ENCODE results near the gene GUK1.
"Not testable (repeated sequence)": the region's sequence is repeated elsewhere in the genome, so short reads cannot be mapped to it uniquely, and the experiment has no call there.

Gene GUK1

DNA sequence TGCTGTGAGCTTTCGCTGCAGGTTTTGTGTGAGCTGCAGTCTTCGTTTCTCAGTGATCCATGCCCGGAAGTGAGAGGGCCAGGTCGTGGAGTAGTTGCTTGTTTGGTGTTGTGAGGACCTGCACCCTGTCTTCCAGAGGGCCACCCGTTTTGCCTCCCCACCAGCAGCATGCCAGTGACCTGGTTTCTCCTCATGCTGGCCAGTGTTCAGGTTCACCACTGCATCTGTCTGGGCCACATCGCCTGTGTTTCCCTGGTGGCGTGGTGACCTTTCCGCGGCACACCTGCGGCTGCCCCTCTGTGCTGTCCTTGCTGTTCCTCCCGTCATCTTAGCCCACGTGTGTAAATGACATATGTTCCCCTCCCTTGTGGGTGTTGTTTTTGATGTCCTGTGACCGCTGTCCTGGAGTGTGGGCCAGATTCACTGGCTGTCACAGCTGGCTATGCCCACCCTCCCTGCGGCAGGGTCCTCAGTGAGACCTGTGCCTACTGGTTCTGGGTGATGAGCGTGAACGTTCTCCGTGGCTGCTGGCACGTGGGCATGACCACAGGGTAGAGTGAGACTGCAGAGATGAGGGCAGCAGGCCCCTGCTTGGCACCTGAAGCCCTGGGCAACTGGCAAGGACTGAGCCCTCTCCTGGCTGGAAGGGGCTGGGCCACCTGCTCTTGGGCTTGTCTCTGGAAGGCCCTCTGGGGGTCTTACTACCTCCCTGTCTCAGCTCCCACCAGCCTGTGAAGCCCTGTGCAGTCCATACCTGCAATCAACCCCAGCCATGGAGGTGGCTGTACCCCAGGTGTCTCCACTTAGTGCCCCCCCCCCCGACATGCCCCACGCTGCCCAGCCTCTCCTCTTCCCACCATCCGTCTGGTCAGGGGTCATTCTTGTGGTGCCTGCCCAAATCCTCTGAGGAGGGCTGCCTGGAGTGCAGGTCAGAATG is 32.8 kb downstream of the GUK1 start:
- Histone ChIP-seq H3K27me3 (ENCODE audit: control insufficient read depth in 3 of 3, insufficient read depth in 3 of 3, low read depth in 1 of 3, low read length in 3 of 3) (no peaks in the 10 kb centered on the region), H3K9ac (ENCODE audit: low read depth, low read length, poor library complexity) (peak overlapping the region; percentile 77), H3K9me3 (replicated peaks in 1 of 2; ENCODE audit: control insufficient read depth in 2 of 2, insufficient read depth in 1 of 2, low read depth in 1 of 2, low read length in 2 of 2) (no peaks in the 10 kb centered on the region), H2AFZ (ENCODE audit: low read length) (no peak overlapping the region), H2BK5ac (ENCODE audit: low read length) (no peak overlapping the region), H2BK120ac (ENCODE audit: low read depth, low read length) (no peak overlapping the region), H4K91ac (ENCODE audit: low read depth, low read length, poor library complexity) (no peak overlapping the region), H4K8ac (ENCODE audit: low read depth, low read length) (no peak overlapping the region), H3K4ac (ENCODE audit: low read length) (no peak overlapping the region), H3K4me1 (ENCODE audit: control insufficient read depth in 2 of 2, insufficient read depth in 1 of 2, low read depth in 1 of 2, low read length in 2 of 2) (no peaks in the 10 kb centered on the region), H3K23ac (ENCODE audit: low read depth, low read length, poor library complexity) (peak overlapping the region; percentile 55), H2BK15ac (ENCODE audit: low read length) (peak overlapping the region; percentile 26), H3K27ac (replicated peaks; ENCODE audit: low read length) (no peak overlapping the region), H3K18ac (ENCODE audit: low read length) (peak overlapping the region; percentile 48), H3K14ac (ENCODE audit: low read length) (peak overlapping the region; percentile 38), H2BK12ac (ENCODE audit: low read length) (no peak overlapping the region), H3K4me2 (ENCODE audit: insufficient read depth, low read length, poor library complexity, severe bottlenecking) (no peak overlapping the region), H3K36me3 (replicated peaks in 1 of 2; ENCODE audit: control insufficient read depth in 2 of 2, insufficient read depth in 2 of 2, low read length in 2 of 2) (peaks cover 2 to 23% of the 10 kb centered on the region in 2 donors), H3K4me3 (ENCODE audit: low read length in 2 of 2) (no peak overlapping the region), H2AK5ac (ENCODE audit: low read depth, low read length) (no peak overlapping the region), H3K79me1 (ENCODE audit: low read depth, low read length) (peaks cover 24% of the 10 kb centered on the region)
- no CpG with 5 or more reads among the region's 21 CpGs for WGBS, 2 donors (ENCODE audit: extremely low coverage in 2 of 2, insufficient read length in 2 of 2, insufficient replicate concordance in 1 of 2)
- DNase-seq (ENCODE audit: low spot score) = no peak

- peak overlapping the region; percentile 67 for H2BK15ac ChIP-seq (ENCODE audit: low read length)
- peak overlapping the region; percentile 80 for H3K18ac ChIP-seq (ENCODE audit: low read length)
- H2BK120ac ChIP-seq (ENCODE audit: low read depth, low read length); H3K4me1 ChIP-seq (ENCODE audit: control insufficient read depth in 2 of 2, insufficient read depth in 1 of 2, low read depth in 1 of 2, low read length in 2 of 2); H4K91ac ChIP-seq (ENCODE audit: low read depth, low read length, poor library complexity); H4K8ac ChIP-seq (ENCODE audit: low read depth, low read length); H3K27ac ChIP-seq (replicated peaks; ENCODE audit: low read length); H3K9me3 ChIP-seq (replicated peaks in 1 of 2; ENCODE audit: control insufficient read depth in 2 of 2, insufficient read depth in 1 of 2, low read depth in 1 of 2, low read length in 2 of 2); H2AFZ ChIP-seq (ENCODE audit: low read length); H3K27me3 ChIP-seq (ENCODE audit: control insufficient read depth in 3 of 3, insufficient read depth in 3 of 3, low read depth in 1 of 3, low read length in 3 of 3); H3K4ac ChIP-seq (ENCODE audit: low read length); DNase-seq (ENCODE audit: low spot score); H3K4me2 ChIP-seq (ENCODE audit: insufficient read depth, low read length, poor library complexity, severe bottlenecking): not testable (repeated sequence)
- no CpG with 5 or more reads among the region's 69 CpGs for WGBS, 2 donors (ENCODE audit: extremely low coverage in 2 of 2, insufficient read length in 2 of 2, insufficient replicate concordance in 1 of 2)
- H3K79me1 ChIP-seq (ENCODE audit: low read depth, low read length) = peaks cover 24% of the 10 kb centered on the region
- H3K4me3 ChIP-seq (ENCODE audit: low read length in 2 of 2) = peak overlapping the region in 1 of 2 donors; percentile 47
- H3K36me3 ChIP-seq (replicated peaks in 1 of 2; ENCODE audit: control insufficient read depth in 2 of 2, insufficient read depth in 2 of 2, low read length in 2 of 2) = peaks cover 2 to 25% of the 10 kb centered on the region in 2 donors
- H2BK5ac ChIP-seq (ENCODE audit: low read length) = peak overlapping the region; percentile 35
- peak overlapping the region; percentile 84 for H2BK12ac ChIP-seq (ENCODE audit: low read length)
- peak overlapping the region; percentile 16 for H3K23ac ChIP-seq (ENCODE audit: low read depth, low read length, poor library complexity)
- peak overlapping the region; percentile 88 for H3K9ac ChIP-seq (ENCODE audit: low read depth, low read length, poor library complexity)
- peak overlapping the region; percentile 19 for H2AK5ac ChIP-seq (ENCODE audit: low read depth, low read length)
- peak overlapping the region; percentile 56 for H3K14ac ChIP-seq (ENCODE audit: low read length)
Measured at GRCh38 chr1:228173528-228174481, 33.7 kb downstream of the GUK1 start.

- H2BK120ac ChIP-seq (ENCODE audit: low read depth, low read length) = no peak overlapping the region
- H4K91ac ChIP-seq (ENCODE audit: low read depth, low read length, poor library complexity) = no peak overlapping the region
- H2BK15ac ChIP-seq (ENCODE audit: low read length) = peak overlapping the region; percentile 17
- H3K9me3 ChIP-seq (replicated peaks in 1 of 2; ENCODE audit: control insufficient read depth in 2 of 2, insufficient read depth in 1 of 2, low read depth in 1 of 2, low read length in 2 of 2) = no peaks in the 10 kb centered on the region
- no peaks in the 10 kb centered on the region for H3K27me3 ChIP-seq (ENCODE audit: control insufficient read depth in 3 of 3, insufficient read depth in 3 of 3, low read depth in 1 of 3, low read length in 3 of 3)
- H3K4me3 ChIP-seq (ENCODE audit: low read length in 2 of 2) = no peak overlapping the region
- peak overlapping the region; percentile 94 for H2AK5ac ChIP-seq (ENCODE audit: low read depth, low read length)
- no peak overlapping the region for H3K4ac ChIP-seq (ENCODE audit: low read length)
- peak overlapping the region; percentile 58 for H2BK12ac ChIP-seq (ENCODE audit: low read length)
- no peak for DNase-seq (ENCODE audit: low spot score)
- peaks cover 22% of the 10 kb centered on the region for H3K79me1 ChIP-seq (ENCODE audit: low read depth, low read length)
- WGBS, 2 donors (ENCODE audit: extremely low coverage in 2 of 2, insufficient read length in 2 of 2, insufficient replicate concordance in 1 of 2) = no CpG with 5 or more reads among the region's 52 CpGs
- H3K9ac ChIP-seq (ENCODE audit: low read depth, low read length, poor library complexity) = peak overlapping the region; percentile 21
- no peak overlapping the region for H2AFZ ChIP-seq (ENCODE audit: low read length)
- H3K4me2 ChIP-seq (ENCODE audit: insufficient read depth, low read length, poor library complexity, severe bottlenecking) = no peak overlapping the region
- peak overlapping the region; percentile 53 for H2BK5ac ChIP-seq (ENCODE audit: low read length)
- H3K23ac ChIP-seq (ENCODE audit: low read depth, low read length, poor library complexity) = peak overlapping the region; percentile 73
- H3K36me3 ChIP-seq (replicated peaks in 1 of 2; ENCODE audit: control insufficient read depth in 2 of 2, insufficient read depth in 2 of 2, low read length in 2 of 2) = peaks cover 2 to 25% of the 10 kb centered on the region in 2 donors
- H3K27ac ChIP-seq (replicated peaks; ENCODE audit: low read length) = no peak overlapping the region
- H4K8ac ChIP-seq (ENCODE audit: low read depth, low read length) = no peak overlapping the region
- H3K14ac ChIP-seq (ENCODE audit: low read length) = no peak overlapping the region
- H3K4me1 ChIP-seq (ENCODE audit: control insufficient read depth in 2 of 2, insufficient read depth in 1 of 2, low read depth in 1 of 2, low read length in 2 of 2) = no peaks in the 10 kb centered on the region
- H3K18ac ChIP-seq (ENCODE audit: low read length) = peak overlapping the region; percentile 80
Measured at GRCh38 chr1:228174482-228175315, 34.6 kb downstream of the GUK1 start.
